Measurements from ENCODE around the gene APCDD1L.

- no peak for TF ChIP-seq POLR2A (IDR thresholded peaks at IDR 0.05; ENCODE audit: low read depth)
- TF ChIP-seq CTCF (IDR thresholded peaks at IDR 0.05) = no peak
Measured at GRCh38 chr20:58461104-58461503, 54.1 kb downstream of the APCDD1L start.
